WTC11 (cell line): Measurements from ENCODE around the gene TIMM10. TPM values are rescaled to one million over a fixed set of nuclear protein-coding genes. Genes with fewer than 3 reads are reported as not detected.

ENCODE experiments used
- ATAC-seq: fragments of 200-7000 bp; cut with Tn5 transposase; 2 replicates; pipeline ENCODE4 v1.10.0; 2021; ENCODE audit warnings: mild to moderate bottlenecking, moderate library complexity
- CTCF ChIA-PET: fragments of 300-600 bp; sonication (Branson Sonifier 250); formaldehyde crosslinking; loops from one replicate; lab custom pipeline; 2021; ENCODE audit warnings: antibody characterized with exemption; lab: Charles Lee
- POLR2A ChIA-PET: fragments of 350-600 bp; sonication (Branson Sonifier 250); formaldehyde crosslinking; loops from one replicate; lab custom pipeline; 2021; ENCODE audit warnings: antibody characterized with exemption; lab: Charles Lee
- DNase-seq: peaks from one replicate; pipeline ENCODE4 v3.0.0; 2021; ENCODE audit warnings: low spot score
- H3K27ac Mint-ChIP-seq: 2 replicates; pipeline ENCODE4 v1.8.0; 2021; ENCODE audit warnings: mixed read lengths
- H3K27me3 Mint-ChIP-seq: 2 replicates; pipeline ENCODE4 v1.8.0; 2021; ENCODE audit warnings: low read depth, mild to moderate bottlenecking, moderate library complexity, mixed read lengths
- H3K36me3 Mint-ChIP-seq: 2 replicates; pipeline ENCODE4 v1.8.0; 2021; ENCODE audit warnings: mixed read lengths
- H3K4me1 Mint-ChIP-seq: 2 replicates; pipeline ENCODE4 v1.8.0; 2022; ENCODE audit warnings: mixed read lengths
- H3K4me3 Mint-ChIP-seq: 2 replicates; pipeline ENCODE4 v1.8.0; 2021; ENCODE audit warnings: mild to moderate bottlenecking, moderate library complexity, mixed read lengths
- H3K9me3 Mint-ChIP-seq: 2 replicates; pipeline ENCODE4 v1.8.0; 2021; ENCODE audit warnings: mixed read lengths
- GTF2I ChIP-seq: fragments of 250-450 bp; sonication (Bioruptor Pico); conservative IDR thresholded peaks from 2 replicates; pipeline ENCODE4 v1.4.0; 2021; ENCODE audit warnings: mild to moderate bottlenecking
- MYBL2 ChIP-seq: sonication (generic); formaldehyde crosslinking; IDR thresholded peaks from 2 replicates; pipeline ENCODE4 v1.8.1; 2023; ENCODE audit warnings: mild to moderate bottlenecking, moderate library complexity, missing genetic modification reagents
- ZNF121 ChIP-seq: sonication (generic); formaldehyde crosslinking; IDR thresholded peaks from 2 replicates; pipeline ENCODE4 v1.8.0; 2023; ENCODE audit warnings: missing genetic modification reagents
- ZNF423 ChIP-seq: fragments of 250-450 bp; sonication (Bioruptor Pico); IDR thresholded peaks from 2 replicates; pipeline ENCODE4 v2.1.2; 2022; ENCODE audit warnings: mild to moderate bottlenecking, moderate library complexity
- total RNA-seq: library from RNA; stranded (reverse); gene quantifications from 3 replicates; pipeline ENCODE4 v1.2.3, GENCODE V29; 2021
- TF ChIP-seq, protein P1 (sequence below): sonication (generic); formaldehyde crosslinking; IDR thresholded peaks from 2 replicates; pipeline ENCODE4 v1.8.0; 2023; ENCODE audit warnings: missing genetic modification reagents, mild to moderate bottlenecking, borderline replicate concordance
- TF ChIP-seq, protein P2 (sequence below): fragments of 200-600 bp; IDR thresholded peaks from 2 replicates; pipeline ENCODE4 v1.8.0; 2022; ENCODE audit warnings: antibody characterized with exemption
- TF ChIP-seq, protein P3 (sequence below): sonication (generic); formaldehyde crosslinking; IDR thresholded peaks from 2 replicates; pipeline ENCODE4 v1.8.1; 2022; ENCODE audit warnings: low read depth, missing genetic modification reagents, borderline replicate concordance
- TF ChIP-seq, protein P4 (sequence below): sonication (generic); formaldehyde crosslinking; conservative IDR thresholded peaks from 2 replicates; pipeline ENCODE4 v1.8.1; 2023; ENCODE audit warnings: mild to moderate bottlenecking, low read depth, missing genetic modification reagents, moderate library complexity
- TF ChIP-seq, protein P5 (sequence below): sonication (generic); formaldehyde crosslinking; IDR thresholded peaks from 2 replicates; pipeline ENCODE4 v1.8.0; 2022; ENCODE audit warnings: mild to moderate bottlenecking, missing genetic modification reagents
- TF ChIP-seq, protein P6 (sequence below): sonication (generic); formaldehyde crosslinking; IDR thresholded peaks from 2 replicates; pipeline ENCODE4 v1.8.1; 2023; ENCODE audit warnings: mild to moderate bottlenecking, missing genetic modification reagents, moderate library complexity

TIMM10 gene
- total RNA-seq, 1 experiment from 2014 or later: 92.8 TPM

DNA sequence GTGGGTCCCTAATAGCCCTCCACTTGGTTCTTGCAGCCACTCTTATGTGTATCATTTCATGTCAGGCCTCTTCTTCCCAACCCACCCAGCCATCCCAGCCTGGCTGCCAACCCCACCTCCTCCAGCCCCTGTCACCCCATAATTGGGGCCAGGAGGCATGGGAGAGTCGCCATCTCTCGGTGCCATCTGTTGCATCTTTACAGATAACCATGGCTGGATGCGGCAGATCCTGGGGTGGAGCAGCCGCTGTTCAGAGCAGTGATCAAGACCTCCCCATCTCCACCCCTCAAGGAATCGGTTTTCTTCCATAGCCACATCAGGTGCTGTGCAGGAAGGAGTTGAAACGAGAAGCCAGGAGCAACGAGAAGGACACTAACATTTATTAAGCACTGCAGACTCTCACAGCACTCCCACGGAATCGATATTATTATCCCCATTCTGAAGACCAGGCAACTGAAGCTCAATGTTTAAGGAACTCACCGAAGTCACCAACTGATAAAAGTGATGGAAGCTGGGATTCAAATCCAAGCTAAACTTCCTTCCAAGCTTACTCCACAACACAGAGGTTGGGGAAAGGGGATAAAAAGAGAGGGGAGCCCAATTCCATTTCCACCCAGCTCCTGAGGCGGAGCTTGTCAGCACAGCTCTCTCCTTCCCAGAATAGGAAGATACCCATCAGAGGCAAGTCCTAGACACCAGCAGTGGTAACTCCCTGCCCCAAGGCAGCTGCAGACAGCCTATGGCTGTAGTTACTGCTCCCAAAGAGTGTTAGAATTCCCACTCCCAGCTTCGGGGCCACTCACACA, 17.7 kb downstream of the TIMM10 start (continued):
- TF ChIP-seq, protein P1, sequence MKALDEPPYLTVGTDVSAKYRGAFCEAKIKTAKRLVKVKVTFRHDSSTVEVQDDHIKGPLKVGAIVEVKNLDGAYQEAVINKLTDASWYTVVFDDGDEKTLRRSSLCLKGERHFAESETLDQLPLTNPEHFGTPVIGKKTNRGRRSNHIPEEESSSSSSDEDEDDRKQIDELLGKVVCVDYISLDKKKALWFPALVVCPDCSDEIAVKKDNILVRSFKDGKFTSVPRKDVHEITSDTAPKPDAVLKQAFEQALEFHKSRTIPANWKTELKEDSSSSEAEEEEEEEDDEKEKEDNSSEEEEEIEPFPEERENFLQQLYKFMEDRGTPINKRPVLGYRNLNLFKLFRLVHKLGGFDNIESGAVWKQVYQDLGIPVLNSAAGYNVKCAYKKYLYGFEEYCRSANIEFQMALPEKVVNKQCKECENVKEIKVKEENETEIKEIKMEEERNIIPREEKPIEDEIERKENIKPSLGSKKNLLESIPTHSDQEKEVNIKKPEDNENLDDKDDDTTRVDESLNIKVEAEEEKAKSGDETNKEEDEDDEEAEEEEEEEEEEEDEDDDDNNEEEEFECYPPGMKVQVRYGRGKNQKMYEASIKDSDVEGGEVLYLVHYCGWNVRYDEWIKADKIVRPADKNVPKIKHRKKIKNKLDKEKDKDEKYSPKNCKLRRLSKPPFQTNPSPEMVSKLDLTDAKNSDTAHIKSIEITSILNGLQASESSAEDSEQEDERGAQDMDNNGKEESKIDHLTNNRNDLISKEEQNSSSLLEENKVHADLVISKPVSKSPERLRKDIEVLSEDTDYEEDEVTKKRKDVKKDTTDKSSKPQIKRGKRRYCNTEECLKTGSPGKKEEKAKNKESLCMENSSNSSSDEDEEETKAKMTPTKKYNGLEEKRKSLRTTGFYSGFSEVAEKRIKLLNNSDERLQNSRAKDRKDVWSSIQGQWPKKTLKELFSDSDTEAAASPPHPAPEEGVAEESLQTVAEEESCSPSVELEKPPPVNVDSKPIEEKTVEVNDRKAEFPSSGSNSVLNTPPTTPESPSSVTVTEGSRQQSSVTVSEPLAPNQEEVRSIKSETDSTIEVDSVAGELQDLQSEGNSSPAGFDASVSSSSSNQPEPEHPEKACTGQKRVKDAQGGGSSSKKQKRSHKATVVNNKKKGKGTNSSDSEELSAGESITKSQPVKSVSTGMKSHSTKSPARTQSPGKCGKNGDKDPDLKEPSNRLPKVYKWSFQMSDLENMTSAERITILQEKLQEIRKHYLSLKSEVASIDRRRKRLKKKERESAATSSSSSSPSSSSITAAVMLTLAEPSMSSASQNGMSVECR (CRISPR knock-in tag): no peak

DNA sequence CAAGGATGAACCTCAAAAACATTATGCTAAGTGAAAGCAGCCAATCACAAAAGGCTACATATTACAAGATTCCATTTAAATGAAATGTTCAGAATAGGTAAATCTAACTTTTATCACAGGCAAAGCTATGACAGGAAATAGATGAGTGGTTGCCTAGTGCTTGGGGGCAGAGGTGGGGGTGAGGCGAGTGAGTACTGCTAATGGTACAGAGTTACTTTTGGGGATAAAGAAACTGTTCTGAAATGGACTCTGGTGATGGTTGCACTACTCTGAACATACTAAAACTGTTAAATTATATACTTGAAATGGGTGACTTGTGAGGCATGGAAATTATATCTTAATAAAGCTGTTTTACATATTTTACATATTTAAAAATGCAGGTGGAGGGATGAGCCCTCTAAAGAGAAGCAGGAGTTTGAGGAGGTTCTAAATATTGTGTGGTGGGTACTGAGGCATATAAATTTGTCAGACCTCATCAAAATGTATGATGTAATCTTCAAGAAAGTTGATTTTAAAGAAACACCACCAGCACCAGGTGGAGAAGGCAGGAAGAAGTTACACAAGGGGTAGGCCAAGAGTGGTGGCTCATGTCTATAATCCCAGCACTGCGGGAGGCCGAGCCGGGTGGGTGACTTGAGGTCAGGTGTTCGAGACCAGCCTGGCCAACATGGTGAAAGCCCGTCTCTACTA, 18.7 kb downstream of the TIMM10 start:
- no peaks in the 10 kb centered on the region for H3K36me3 Mint-ChIP-seq
- DNase-seq: no peak
- no peak for ATAC-seq
- POLR2A ChIA-PET: no interaction called here
- H3K27me3 Mint-ChIP-seq: peaks cover 9% of the 10 kb centered on the region
- CTCF ChIA-PET: interaction anchor here (1.2 to 1.5 kb wide), 3 partner anchors 18 to 166 kb away, joined by 4 to 6 read pairs (median 4); no protein-coding TSS in a partner anchor
- H3K4me1 Mint-ChIP-seq: peaks cover 20% of the 10 kb centered on the region
- no peaks in the 10 kb centered on the region for H3K9me3 Mint-ChIP-seq
- H3K27ac Mint-ChIP-seq: no peak overlapping the region
- H3K4me3 Mint-ChIP-seq: no peak overlapping the region
- TF ChIP-seq, protein P2, sequence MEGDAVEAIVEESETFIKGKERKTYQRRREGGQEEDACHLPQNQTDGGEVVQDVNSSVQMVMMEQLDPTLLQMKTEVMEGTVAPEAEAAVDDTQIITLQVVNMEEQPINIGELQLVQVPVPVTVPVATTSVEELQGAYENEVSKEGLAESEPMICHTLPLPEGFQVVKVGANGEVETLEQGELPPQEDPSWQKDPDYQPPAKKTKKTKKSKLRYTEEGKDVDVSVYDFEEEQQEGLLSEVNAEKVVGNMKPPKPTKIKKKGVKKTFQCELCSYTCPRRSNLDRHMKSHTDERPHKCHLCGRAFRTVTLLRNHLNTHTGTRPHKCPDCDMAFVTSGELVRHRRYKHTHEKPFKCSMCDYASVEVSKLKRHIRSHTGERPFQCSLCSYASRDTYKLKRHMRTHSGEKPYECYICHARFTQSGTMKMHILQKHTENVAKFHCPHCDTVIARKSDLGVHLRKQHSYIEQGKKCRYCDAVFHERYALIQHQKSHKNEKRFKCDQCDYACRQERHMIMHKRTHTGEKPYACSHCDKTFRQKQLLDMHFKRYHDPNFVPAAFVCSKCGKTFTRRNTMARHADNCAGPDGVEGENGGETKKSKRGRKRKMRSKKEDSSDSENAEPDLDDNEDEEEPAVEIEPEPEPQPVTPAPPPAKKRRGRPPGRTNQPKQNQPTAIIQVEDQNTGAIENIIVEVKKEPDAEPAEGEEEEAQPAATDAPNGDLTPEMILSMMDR: no peak
- TF ChIP-seq ZNF121 (CRISPR knock-in tag) (no peak), ZNF423 (no peak), GTF2I (CRISPR knock-in tag) (no peak), MYBL2 (no peak)
- TF ChIP-seq, protein P3, sequence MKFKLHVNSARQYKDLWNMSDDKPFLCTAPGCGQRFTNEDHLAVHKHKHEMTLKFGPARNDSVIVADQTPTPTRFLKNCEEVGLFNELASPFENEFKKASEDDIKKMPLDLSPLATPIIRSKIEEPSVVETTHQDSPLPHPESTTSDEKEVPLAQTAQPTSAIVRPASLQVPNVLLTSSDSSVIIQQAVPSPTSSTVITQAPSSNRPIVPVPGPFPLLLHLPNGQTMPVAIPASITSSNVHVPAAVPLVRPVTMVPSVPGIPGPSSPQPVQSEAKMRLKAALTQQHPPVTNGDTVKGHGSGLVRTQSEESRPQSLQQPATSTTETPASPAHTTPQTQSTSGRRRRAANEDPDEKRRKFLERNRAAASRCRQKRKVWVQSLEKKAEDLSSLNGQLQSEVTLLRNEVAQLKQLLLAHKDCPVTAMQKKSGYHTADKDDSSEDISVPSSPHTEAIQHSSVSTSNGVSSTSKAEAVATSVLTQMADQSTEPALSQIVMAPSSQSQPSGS (CRISPR knock-in tag): no peak
- TF ChIP-seq, protein P4, sequence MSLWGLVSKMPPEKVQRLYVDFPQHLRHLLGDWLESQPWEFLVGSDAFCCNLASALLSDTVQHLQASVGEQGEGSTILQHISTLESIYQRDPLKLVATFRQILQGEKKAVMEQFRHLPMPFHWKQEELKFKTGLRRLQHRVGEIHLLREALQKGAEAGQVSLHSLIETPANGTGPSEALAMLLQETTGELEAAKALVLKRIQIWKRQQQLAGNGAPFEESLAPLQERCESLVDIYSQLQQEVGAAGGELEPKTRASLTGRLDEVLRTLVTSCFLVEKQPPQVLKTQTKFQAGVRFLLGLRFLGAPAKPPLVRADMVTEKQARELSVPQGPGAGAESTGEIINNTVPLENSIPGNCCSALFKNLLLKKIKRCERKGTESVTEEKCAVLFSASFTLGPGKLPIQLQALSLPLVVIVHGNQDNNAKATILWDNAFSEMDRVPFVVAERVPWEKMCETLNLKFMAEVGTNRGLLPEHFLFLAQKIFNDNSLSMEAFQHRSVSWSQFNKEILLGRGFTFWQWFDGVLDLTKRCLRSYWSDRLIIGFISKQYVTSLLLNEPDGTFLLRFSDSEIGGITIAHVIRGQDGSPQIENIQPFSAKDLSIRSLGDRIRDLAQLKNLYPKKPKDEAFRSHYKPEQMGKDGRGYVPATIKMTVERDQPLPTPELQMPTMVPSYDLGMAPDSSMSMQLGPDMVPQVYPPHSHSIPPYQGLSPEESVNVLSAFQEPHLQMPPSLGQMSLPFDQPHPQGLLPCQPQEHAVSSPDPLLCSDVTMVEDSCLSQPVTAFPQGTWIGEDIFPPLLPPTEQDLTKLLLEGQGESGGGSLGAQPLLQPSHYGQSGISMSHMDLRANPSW (CRISPR knock-in tag): no peak
- TF ChIP-seq, protein P5, sequence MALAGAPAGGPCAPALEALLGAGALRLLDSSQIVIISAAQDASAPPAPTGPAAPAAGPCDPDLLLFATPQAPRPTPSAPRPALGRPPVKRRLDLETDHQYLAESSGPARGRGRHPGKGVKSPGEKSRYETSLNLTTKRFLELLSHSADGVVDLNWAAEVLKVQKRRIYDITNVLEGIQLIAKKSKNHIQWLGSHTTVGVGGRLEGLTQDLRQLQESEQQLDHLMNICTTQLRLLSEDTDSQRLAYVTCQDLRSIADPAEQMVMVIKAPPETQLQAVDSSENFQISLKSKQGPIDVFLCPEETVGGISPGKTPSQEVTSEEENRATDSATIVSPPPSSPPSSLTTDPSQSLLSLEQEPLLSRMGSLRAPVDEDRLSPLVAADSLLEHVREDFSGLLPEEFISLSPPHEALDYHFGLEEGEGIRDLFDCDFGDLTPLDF (CRISPR knock-in tag): no peak
- TF ChIP-seq, protein P6, sequence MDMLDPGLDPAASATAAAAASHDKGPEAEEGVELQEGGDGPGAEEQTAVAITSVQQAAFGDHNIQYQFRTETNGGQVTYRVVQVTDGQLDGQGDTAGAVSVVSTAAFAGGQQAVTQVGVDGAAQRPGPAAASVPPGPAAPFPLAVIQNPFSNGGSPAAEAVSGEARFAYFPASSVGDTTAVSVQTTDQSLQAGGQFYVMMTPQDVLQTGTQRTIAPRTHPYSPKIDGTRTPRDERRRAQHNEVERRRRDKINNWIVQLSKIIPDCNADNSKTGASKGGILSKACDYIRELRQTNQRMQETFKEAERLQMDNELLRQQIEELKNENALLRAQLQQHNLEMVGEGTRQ: no peak
